Glomerular visceral epithelial cell (primary cell): ENCODE data around the gene SACS.

Experiments used
- DNase-seq: peaks from one replicate; pipeline ENCODE4 v3.0.0-alpha.2; 2016; ENCODE audit errors: extremely low spot score

The SACS gene

DNA sequence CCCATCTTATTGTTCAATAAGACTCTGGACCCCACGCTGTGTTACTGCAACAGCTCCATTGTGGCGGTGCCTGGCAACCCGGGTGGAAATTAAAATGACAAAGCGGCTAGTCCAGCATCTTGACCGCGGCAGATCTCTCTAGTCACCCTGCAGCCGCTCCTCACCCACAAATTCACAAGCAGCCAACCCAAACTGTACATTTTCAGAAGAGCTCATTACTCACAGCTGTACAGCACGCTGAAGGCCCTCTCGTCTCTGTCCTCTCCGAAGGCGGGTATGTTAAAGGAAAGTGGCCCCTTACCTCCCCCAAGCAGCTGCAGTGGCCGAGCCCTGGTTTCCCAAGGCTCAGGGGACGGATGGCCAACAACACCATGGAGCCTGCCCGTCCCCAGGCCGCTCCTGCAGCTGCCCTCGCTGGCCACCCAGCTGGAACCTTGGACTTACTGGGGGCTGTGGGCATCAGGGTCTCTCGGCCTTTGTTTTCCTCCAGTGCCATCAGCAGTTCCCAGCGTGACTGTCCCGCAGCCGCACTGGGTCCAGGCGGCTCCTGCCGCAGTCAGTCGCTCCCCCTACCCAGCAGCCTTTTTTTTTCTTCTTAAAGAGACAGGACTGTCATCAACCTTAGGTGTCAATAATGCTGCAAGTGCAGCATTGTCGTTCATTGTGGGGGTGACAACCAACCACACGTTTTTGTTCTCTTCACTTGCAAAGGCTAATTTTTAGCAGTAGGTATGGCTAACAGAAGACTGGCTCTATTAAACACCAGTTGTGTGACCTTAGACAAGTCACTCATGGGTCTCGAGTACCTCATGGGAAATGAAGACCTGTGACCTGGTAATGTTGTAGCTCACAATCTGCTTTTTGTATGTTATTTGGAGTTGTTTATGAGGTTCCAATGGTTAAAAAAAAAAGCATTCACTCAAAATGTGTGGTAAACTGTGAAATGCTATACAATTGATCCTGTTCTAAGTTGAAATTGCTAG is at the start of gene SACS:
Gene SACS (minus strand): TSS at position 532 of the 983 bp plus-strand sequence. CDS start 22,463 bp downstream, outside the sequence.
- DNase-seq = peak; percentile 70

GRCh38 chr13:23480324-23480723 is 46.8 kb upstream of the SACS start:
- DNase-seq = no peak

DNA sequence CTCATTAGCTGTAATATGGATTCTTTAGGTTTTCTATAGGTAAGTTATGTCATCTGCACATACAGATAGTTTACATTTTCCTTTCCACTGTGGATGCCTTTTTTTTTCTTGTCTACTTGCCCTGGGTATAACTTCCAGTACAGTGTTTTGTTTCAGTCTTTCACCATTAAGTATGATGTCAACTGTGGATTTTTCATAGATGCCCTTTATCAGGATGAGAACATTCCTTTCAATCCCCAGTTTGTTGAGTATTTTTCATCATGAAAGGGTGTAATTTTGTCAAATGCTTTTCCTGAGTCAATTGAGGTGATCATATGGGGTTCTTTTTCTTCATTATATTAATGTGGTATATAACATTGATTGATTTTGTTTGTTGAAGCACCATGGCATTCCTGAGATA is 43.6 kb upstream of the SACS start:
- DNase-seq = no peak

DNA sequence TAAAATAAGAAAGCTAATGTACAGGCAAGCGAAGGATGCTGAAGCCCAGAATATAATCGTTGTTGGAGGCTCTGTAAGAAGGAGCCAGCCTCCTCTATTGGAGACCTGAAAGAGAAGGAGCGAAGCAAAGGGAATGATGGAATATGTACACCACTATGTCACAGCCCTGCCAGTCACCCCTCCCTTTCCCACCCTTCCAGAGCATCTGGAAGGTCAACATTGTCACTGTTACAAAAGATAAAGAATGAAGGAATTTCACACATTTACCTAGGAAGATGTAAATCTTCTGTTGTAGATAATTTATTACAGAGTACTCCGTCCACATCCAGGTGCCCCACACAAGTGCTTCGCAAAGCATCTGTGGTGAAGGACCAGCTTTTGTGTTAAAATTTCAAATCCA is 39.7 kb upstream of the SACS start:
- no peak for DNase-seq

DNA sequence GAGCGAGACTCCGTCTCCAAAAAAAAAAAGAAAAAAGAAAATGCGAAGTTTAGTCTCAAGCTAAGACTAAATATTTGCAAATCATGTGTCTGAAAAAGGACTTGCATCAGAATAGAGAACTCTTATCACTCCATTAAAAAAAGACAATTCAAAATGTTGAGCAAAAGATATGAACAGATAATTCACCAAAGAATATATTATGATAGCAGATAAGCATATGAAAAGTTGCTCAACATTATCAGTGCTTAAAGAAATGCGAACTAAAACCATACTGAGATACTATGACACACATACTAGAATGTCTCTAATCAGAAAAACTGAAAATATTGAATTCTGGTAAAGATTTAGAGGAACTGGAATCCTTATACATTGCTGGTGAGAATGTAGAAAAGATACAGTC is 38.7 kb upstream of the SACS start:
- no peak for DNase-seq

GRCh38 chr13:23470790-23471614 is 37.5 kb upstream of the SACS start:
- no peak for DNase-seq

DNA sequence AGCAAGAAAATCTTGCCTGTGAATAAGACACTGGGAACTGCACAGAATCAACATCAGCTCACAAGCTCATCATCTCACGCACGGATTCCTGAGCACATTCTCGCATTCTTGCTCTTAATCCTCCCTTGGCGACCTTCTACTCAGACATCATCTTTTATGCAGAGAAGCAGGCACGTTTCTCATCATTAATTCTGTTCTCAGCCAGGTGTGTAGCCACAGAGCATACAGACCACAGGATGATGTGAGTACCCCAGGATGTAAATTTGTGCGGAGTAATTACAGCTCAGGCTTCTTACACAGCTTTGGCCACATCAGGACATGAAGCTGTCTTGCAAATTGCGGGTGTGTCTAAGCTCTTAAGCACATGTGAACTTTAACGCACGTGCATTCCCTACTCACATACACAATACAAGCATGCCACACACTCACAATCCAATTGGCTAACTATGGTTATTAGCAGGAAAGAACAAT is 36.5 kb upstream of the SACS start:
- DNase-seq = peak; percentile 75

- no peak for DNase-seq
Observed at GRCh38 chr13:23468811-23469210, 35.3 kb upstream of the SACS start.

GRCh38 chr13:23467932-23468278 is 34.4 kb upstream of the SACS start:
- DNase-seq = no peak

GRCh38 chr13:23467048-23467931 is 33.8 kb upstream of the SACS start:
- DNase-seq = no peak

DNA sequence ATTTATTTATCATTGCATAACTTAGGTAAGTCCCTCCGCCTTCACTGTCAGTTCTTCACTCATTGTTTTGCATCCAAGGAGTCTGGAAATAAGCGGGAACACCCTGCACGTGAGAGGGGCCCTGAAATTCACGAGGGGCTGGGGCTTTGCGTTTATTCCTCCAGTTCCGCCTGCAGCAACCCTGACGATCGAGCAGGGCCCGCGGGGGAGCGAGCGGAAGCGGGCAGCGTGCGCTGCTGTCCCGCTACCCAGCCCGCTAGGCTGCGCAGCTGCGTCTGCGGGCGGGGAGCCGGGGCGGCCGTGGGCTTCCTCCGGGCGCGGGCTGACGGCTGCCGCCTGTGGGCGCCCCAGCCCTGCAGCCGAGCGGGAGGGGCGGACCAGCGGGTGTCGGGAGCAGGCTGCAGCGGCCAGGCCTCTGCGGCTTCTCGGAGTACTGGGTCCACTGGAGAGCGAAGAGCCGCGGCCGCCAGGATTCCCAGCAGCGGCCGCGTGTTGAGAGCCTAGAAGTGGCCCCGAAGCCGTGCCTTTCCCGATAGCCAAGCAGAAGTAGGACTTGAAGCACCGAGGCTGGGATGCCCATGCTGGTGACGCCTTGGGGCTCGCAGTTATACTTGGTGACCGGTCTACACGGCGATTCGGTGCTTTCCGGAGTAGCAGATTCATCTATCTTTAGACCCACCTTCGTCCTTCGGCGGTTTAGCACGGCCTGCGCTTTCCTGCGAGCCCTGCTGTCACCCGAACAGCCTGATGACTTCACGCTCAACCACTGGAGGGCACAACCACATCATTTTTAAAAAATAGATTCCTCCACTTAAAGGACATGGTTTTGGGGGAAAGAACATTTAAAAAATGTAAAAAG is 32.9 kb upstream of the SACS start:
- peak; percentile 84 for DNase-seq

DNA sequence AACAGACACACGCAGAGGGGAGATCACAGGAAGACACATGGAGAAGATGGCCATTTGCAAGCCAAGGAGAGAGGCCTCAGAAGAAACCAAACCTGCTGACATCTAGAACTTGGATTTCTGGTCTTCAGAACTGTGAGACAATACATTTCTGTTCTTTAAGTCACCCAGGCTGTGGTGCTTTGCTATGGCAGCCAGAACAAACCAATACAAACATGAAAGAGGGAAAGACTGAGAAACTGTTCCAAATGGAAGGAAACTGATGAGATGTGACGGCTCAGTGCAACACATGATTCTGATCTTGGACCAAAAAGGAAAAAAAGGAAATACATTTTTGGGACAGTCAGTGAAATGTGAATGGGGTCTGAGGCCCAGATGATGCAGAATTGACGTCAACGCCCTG is 30.2 kb upstream of the SACS start:
- no peak for DNase-seq

DNA sequence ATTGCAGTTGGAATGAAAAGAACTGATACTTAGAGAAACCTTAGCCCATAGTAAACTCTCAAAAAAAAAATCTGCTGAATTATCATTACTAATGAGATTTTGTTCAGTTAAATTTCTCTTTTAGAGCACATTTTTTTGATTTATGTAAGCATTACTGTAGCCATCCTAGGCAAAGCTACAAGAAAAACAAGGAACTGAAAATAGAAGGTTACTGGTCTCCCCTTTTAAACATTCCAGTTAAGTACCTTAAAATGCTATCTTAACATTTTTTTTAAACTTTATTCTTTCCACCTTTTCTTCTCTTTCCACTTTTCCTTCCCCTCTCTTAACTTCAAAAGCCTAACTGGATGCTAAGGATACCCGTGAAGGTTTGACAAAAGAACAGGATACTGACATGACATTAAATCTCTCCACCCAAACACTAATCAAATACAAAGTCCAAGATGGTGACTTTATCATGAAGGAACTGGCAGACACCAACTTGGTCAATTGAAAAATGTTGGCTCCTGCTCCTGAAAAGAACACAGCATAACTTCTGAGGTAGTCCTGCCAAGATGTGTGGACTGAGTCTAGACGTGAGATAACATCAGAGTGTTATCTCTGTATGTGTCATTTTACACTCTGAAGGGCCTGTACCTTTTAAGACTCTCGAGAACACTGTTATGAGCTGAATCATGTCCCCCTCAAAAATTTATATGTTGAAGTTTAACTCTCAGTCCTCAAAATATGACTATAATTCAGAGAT is 29.5 kb upstream of the SACS start:
- no peak for DNase-seq

DNA sequence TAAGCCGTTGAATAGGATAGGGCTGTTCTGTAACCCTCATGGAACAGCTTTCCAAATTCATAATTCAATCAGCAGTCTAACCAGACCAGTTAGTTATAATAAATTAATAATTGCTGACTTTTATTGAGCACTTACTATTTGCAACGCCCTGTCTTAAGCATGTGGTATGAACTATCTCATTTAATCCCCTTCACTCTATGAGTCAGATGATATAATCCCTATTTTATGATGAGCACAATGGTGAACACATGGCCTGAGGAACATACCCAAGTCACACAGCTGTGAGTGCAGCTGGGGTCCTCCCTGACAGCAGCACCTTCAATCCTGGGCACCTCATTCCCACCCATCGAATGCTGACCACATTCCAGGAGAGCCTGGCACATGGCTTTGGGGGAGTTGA is 28.0 kb upstream of the SACS start:
- no peak for DNase-seq

DNA sequence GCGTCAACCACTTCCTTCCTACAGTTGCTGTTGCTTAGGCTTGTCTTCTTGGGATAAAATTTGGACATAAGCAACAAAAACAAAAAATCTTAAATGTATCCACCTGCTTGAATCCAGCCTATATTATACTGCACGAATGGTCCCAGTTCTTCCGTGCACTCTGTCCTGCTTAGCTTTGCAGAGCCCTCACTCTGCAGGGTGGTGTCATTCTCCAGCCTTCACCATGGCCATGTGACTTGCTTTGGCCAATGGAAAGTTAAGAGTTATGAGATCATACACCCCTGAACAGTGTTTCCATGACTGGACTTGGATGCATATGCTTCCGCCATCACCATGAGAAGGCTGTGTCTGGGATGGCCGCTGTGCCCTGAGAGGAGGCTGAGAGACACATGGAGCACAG is 27.4 kb upstream of the SACS start:
- no peak for DNase-seq

- no peak for DNase-seq
Observed at GRCh38 chr13:23460309-23460708, 26.8 kb upstream of the SACS start.

DNA sequence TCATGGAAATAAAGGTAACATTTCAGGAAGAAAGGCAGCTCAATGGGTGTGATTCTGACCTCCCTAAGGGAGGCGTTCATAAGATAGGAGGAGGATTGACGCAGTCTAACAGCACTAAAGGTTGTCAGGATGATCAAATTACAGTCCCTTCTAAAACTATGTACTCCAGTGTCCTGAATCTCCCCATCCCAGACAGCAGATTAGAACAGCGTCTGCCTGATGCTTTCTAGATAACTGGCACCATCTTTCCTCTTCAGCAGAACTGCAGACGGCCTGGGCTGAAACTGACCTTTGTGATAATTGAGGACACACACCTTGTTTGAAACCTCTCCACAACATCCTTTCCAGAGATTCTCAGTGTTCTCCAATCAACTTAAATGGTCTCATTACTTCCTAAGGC is 25.5 kb upstream of the SACS start:
- no peak for DNase-seq

- no peak for DNase-seq
Observed at GRCh38 chr13:23456437-23457210, 23.1 kb upstream of the SACS start.
